ENCODE results near the gene CD274. TPM values are rescaled to one million over a fixed set of nuclear protein-coding genes. Genes with fewer than 3 reads are reported as not detected.

CD274 gene
- total RNA-seq, 4 donors from 2014 or later, result 0.80 to 2.9 (median 1.2) TPM; not detected in 1

DNA sequence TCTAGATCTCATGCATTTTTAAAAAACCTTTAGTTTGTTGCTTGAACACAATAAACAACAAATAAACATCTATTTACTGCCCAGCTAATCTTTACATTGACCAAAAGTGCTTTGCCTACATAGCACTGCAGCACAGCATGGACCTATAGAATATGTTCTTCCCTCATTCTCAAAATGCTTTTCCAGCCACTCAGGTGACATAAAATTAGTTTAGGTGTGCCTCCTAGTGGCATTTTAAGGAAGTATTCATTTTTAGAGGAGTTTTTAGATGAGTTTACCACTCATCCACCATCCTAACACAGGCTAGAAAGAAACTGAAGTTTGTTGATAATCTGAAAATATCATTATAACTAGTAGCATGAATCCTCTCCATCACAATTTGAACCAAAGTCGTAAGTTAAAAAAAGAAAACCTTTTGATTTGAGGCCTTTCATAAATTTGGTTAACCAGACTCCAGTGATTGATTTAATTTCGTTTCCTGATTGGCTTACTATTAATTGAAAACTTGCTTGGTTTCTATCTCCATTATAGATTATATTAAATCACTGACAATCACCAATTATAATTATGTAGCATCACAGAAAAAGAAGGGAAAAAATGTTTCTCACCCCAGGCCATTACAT is 25.2 kb upstream of the CD274 start:
- Histone ChIP-seq H3K27me3 (no peaks in the 10 kb centered on the region), H3K27ac (no peak overlapping the region), H3K36me3 (no peaks in the 10 kb centered on the region), H3K9me3 (no peaks in the 10 kb centered on the region), H3K4me3 (no peak overlapping the region), H3K4me1 (peaks cover 0 to 3% (median 0%) of the 10 kb centered on the region in 4 donors)
- WGBS, 2 donors (ENCODE audit: low coverage in 1 of 2), result 85 to 88% methylated on average over 2 of the region's 2 CpGs
- in situ Hi-C loops (cut with MboI; ENCODE audit: low pct_ligation_motif_present in 1 of 4, low pct_unique_long_range_greater_than_20kb in 1 of 4, low sequenced_read_pairs in 3 of 4), result loop anchor here in 3 of 4 donors (10.0 to 25.0 kb wide), 5 partner anchors 187 to 663 kb away; partner anchors contain the start of genes INSL6 (in 2 of the 3) and JAK2 (in 1 of the 3)
- TF ChIP-seq EP300 (IDR thresholded peaks at IDR 0.05; ENCODE audit: low read depth), result no peak
- peak; percentile 30 to 53 (median 40) for TF ChIP-seq CTCF (IDR thresholded peaks at IDR 0.05)
- TF ChIP-seq POLR2A (IDR thresholded peaks at IDR 0.05), result no peak
- TF ChIP-seq POLR2AphosphoS5 (IDR thresholded peaks at IDR 0.05), result no peak
- intact Hi-C loops (cut with DNase I; ENCODE audit: low total_unique reads), result loop anchor here (5.0 kb wide), 1 partner anchor 372 kb away; no protein-coding TSS in a partner anchor
- no peak for DNase-seq

DNA sequence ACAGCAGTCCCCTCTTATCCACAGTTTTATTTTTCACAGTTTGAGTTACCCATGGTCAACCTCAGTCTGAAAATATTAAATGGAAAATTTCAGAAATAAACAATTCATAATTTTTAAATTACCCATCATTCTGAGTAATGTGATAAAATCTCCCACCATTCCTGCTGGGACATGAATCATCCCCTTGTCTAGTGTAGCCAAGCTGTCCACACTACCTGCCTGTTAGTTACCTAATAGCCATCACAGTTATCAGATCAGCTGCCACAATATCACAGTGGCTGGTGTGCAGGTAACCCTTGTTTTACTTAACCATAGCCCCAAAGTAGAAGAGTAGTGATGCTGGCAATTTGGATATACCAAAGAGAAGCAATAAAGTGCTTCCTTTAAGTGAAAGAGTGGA is 23.3 kb upstream of the CD274 start:
- H3K36me3 ChIP-seq, result no peaks in the 10 kb centered on the region
- no peaks in the 10 kb centered on the region for H3K9me3 ChIP-seq
- TF ChIP-seq POLR2AphosphoS5 (IDR thresholded peaks at IDR 0.05) (no peak), CTCF (IDR thresholded peaks at IDR 0.05) (no peak), EP300 (IDR thresholded peaks at IDR 0.05; ENCODE audit: low read depth) (no peak), POLR2A (IDR thresholded peaks at IDR 0.05) (no peak)
- peaks cover 0 to 3% (median 0%) of the 10 kb centered on the region in 4 donors for H3K4me1 ChIP-seq
- in situ Hi-C loops (cut with MboI; ENCODE audit: low pct_ligation_motif_present in 1 of 4, low pct_unique_long_range_greater_than_20kb in 1 of 4, low sequenced_read_pairs in 3 of 4) (loop anchor here in 3 of 4 donors (10.0 to 25.0 kb wide), 5 partner anchors 185 to 665 kb away; partner anchors contain the start of genes INSL6 (in 2 of the 3) and JAK2 (in 1 of the 3)), intact Hi-C loops (cut with DNase I; ENCODE audit: low total_unique reads) (loop anchor here (5.0 kb wide), 1 partner anchor 370 kb away; no protein-coding TSS in a partner anchor)
- H3K27me3 ChIP-seq, result no peaks in the 10 kb centered on the region
- DNase-seq, result no peak
- H3K4me3 ChIP-seq, result no peak overlapping the region
- no peak overlapping the region for H3K27ac ChIP-seq

- Histone ChIP-seq H3K27me3 (no peaks in the 10 kb centered on the region), H3K4me1 (peaks cover 0 to 3% (median 0%) of the 10 kb centered on the region in 4 donors), H3K4me3 (no peak overlapping the region), H3K36me3 (no peaks in the 10 kb centered on the region), H3K9me3 (no peaks in the 10 kb centered on the region), H3K27ac (no peak overlapping the region)
- intact Hi-C loops (cut with DNase I; ENCODE audit: low total_unique reads) (loop anchor here (5.0 kb wide), 1 partner anchor 369 kb away; no protein-coding TSS in a partner anchor), in situ Hi-C loops (cut with MboI; ENCODE audit: low pct_ligation_motif_present in 1 of 4, low pct_unique_long_range_greater_than_20kb in 1 of 4, low sequenced_read_pairs in 3 of 4) (loop anchor here in 3 of 4 donors (10.0 to 25.0 kb wide), 5 partner anchors 184 to 666 kb away; partner anchors contain the start of genes INSL6 (in 2 of the 3) and JAK2 (in 1 of the 3))
- DNase-seq, result no peak
- WGBS, 2 donors (ENCODE audit: low coverage in 1 of 2), result 57 to 69% methylated on average over 2 to 3 of the region's 3 CpGs
- no peak for TF ChIP-seq POLR2A (IDR thresholded peaks at IDR 0.05)
- no peak for TF ChIP-seq EP300 (IDR thresholded peaks at IDR 0.05; ENCODE audit: low read depth)
- no peak for TF ChIP-seq POLR2AphosphoS5 (IDR thresholded peaks at IDR 0.05)
Observed at GRCh38 chr9:5428172-5428571, 22.2 kb upstream of the CD274 start.

DNA sequence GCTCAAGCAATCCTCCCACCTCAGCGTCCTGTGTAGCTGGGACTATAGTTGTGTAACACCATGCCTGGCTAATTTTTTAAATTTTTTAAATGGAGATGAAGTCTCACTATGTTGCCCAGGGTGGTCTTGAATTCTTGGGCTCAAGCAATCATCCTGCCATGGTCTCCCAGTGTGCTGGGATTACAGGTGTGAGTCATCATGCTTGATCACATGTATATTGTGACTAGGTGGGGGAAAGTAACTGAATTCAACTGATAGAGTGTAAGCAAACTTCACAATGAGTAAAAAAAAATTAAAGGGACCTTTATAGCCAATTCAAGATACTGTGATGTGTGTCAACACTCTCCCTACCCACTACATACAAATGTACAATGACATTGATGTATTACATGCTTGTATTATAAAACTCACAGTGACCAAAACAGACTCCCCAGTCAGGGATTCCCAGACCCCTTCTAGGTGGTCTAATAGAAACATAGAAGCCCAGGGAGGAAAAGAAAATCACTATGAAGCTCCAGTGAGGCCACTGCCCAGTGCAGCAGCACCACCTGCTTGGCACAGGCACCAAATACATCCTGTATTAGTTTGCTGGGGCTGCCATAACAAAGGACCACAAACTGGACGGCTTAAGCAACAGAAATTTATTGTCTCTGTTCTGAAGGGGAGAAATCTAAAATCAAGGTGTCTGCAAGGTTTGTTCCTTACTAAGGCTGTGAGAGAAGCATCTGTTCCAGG is 21.4 kb upstream of the CD274 start:
- TF ChIP-seq CTCF (IDR thresholded peaks at IDR 0.05) (no peak), POLR2A (IDR thresholded peaks at IDR 0.05) (no peak), POLR2AphosphoS5 (IDR thresholded peaks at IDR 0.05) (no peak), EP300 (IDR thresholded peaks at IDR 0.05; ENCODE audit: low read depth) (no peak)
- H3K27ac ChIP-seq, result no peak overlapping the region
- in situ Hi-C loops (cut with MboI; ENCODE audit: low pct_ligation_motif_present in 1 of 4, low pct_unique_long_range_greater_than_20kb in 1 of 4, low sequenced_read_pairs in 3 of 4) (loop anchor here in 3 of 4 donors (10.0 to 25.0 kb wide), 5 partner anchors 183 to 667 kb away; partner anchors contain the start of genes INSL6 (in 2 of the 3) and JAK2 (in 1 of the 3)), intact Hi-C loops (cut with DNase I; ENCODE audit: low total_unique reads) (loop anchor here (5.0 kb wide), 1 partner anchor 368 kb away; no protein-coding TSS in a partner anchor)
- H3K4me1 ChIP-seq, result peaks cover 0 to 3% (median 0%) of the 10 kb centered on the region in 4 donors
- WGBS, 2 donors (ENCODE audit: low coverage in 1 of 2), result 90 to 100% methylated on average over 1 to 2 of the region's 2 CpGs
- no peaks in the 10 kb centered on the region for H3K27me3 ChIP-seq
- no peaks in the 10 kb centered on the region for H3K9me3 ChIP-seq
- DNase-seq, result no peak
- H3K4me3 ChIP-seq, result no peak overlapping the region
- no peaks in the 10 kb centered on the region for H3K36me3 ChIP-seq

Data from transverse colon (tissue), 4 donors.